GM12878 (cell line): ENCODE results near the gene GMDS.

Experiments
- CEBPB ChIP-seq, 2 experiments: fragments of 150-350 bp in 1 of 2; IDR thresholded peaks; 2 replicates each; pipeline ENCODE4 v1.6.1; 2012 to 2014; ENCODE audit warnings: low read depth in 2 of 2, low read length in 2 of 2, borderline replicate concordance in 1 of 2, inconsistent platforms in 1 of 2
- CTCF ChIP-seq, 3 experiments: IDR thresholded peaks in 2 of 3; conservative IDR thresholded peaks in 1 of 3; 2 replicates each; pipeline ENCODE4 v1.5.1; 2011; ENCODE audit warnings: low read depth in 3 of 3, low read length in 3 of 3, mild to moderate bottlenecking in 3 of 3, control low read depth in 2 of 3, moderate library complexity in 2 of 3, inconsistent platforms in 1 of 3, mixed read lengths in 1 of 3; ENCODE audit not compliant: control insufficient read depth in 2 of 3, insufficient read depth in 1 of 3; ENCODE audit errors: extremely low read depth in 1 of 3
- ESRRA ChIP-seq: IDR thresholded peaks from 2 replicates; pipeline ENCODE4 v1.6.1; 2012; ENCODE audit warnings: mild to moderate bottlenecking, low read length, improper control_type of control experiment
- NFYB ChIP-seq: IDR thresholded peaks from 2 replicates; pipeline ENCODE4 v1.6.1; 2011; ENCODE audit warnings: low read depth, mild to moderate bottlenecking, low read length, improper control_type of control experiment, moderate library complexity; ENCODE audit not compliant: insufficient read depth
- TCF7 ChIP-seq: IDR thresholded peaks from 2 replicates; pipeline ENCODE4 v1.6.1; 2014; ENCODE audit warnings: antibody characterized with exemption, borderline replicate concordance

DNA sequence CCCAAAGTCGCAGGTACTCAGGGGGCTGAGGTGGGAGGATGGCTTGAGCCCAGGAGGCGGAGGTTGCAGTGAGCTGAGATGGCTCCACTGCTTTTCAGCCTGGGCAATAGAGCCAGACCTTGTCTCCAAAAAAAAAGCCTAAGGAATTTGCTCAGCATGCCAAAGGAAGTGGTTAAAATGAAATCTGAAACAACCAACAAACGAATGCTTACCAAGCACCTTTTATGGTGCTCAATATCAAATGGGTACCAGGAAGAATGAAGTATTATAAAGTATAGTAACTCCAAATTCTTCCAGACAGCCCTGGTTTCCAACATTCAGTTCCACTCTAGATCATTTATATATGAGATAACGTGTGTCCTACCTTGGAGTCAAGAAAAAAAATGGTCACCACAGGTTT is 14.0 kb downstream of the GMDS start:
- TF ChIP-seq CEBPB (IDR thresholded peaks at IDR 0.05; ENCODE audit: borderline replicate concordance in 1 of 2, low read depth in 2 of 2, low read length in 2 of 2): no peak
- TF ChIP-seq NFYB: no peak
- TF ChIP-seq CTCF (IDR thresholded peaks at IDR 0.05 in 2 of 3, conservative IDR thresholded peaks at IDR 0.05 in 1 of 3; ENCODE audit: control insufficient read depth in 2 of 3, extremely low read depth in 1 of 3, insufficient read depth in 1 of 3, low read depth in 3 of 3, low read length in 3 of 3): no peak
- no peak for TF ChIP-seq TCF7
- TF ChIP-seq ESRRA: no peak
